GM12892 (cell line): ENCODE data around the gene TAOK1.
"Not testable (repeated sequence)": the region's sequence is repeated elsewhere in the genome, so short reads cannot be mapped to it uniquely, and the experiment has no call there.

Experiments used
- DNase-seq: peaks from one replicate; pipeline ENCODE4 v3.0.0; 2011; ENCODE audit not compliant: insufficient read length
- FAIRE-seq: peaks from 2 replicates; lab custom pipeline; 2011; peaks lifted over from hg19 to GRCh38; lab: Jason Lieb, UNC
- POLR2A ChIP-seq: IDR thresholded peaks from 2 replicates; pipeline ENCODE4 v1.6.1; 2011; ENCODE audit warnings: low read depth, low read length, control low read depth
- POLR2AphosphoS5 ChIP-seq: IDR thresholded peaks from 2 replicates; pipeline ENCODE4 v1.6.1; 2011; ENCODE audit warnings: low read depth, low read length, control low read depth
- TAF1 ChIP-seq: IDR thresholded peaks from 2 replicates; pipeline ENCODE4 v1.6.1; 2011; ENCODE audit warnings: low read depth, mild to moderate bottlenecking, control low read depth, low read length, borderline replicate concordance

TAOK1 gene

GRCh38 chr17:29514792-29515191 lies 124.6 kb downstream of the TAOK1 start:
- DNase-seq (no peak), FAIRE-seq (no peak)
- TF ChIP-seq POLR2A (no peak), POLR2AphosphoS5 (no peak), TAF1 (no peak)

GRCh38 chr17:29518359-29518758 lies 128.2 kb downstream of the TAOK1 start:
- FAIRE-seq, result no peak
- TF ChIP-seq POLR2A (no peak), POLR2AphosphoS5 (no peak), TAF1 (no peak)
- no peak for DNase-seq

DNA sequence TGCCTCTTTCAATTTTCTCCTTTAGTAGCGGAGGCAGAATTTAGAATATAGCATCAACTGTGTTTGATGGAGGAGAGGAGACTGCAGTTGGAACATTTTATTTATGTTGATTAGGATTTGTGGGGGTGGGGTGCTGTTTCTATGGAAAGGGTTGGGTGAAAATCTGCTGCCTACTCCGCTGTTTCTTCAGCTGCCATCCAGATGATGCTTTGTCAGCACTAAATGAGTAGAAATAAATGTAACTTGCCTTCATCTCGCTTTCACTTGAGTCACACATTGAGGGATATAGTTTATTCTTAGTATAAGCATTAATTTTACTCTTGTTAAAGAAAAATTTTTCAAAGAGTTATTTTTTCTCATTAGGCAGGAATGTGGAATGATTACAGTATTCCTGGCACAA lies 134.5 kb downstream of the TAOK1 start:
- TF ChIP-seq TAF1 (no peak), POLR2AphosphoS5 (no peak)
- DNase-seq (no peak), FAIRE-seq (no peak)

DNA sequence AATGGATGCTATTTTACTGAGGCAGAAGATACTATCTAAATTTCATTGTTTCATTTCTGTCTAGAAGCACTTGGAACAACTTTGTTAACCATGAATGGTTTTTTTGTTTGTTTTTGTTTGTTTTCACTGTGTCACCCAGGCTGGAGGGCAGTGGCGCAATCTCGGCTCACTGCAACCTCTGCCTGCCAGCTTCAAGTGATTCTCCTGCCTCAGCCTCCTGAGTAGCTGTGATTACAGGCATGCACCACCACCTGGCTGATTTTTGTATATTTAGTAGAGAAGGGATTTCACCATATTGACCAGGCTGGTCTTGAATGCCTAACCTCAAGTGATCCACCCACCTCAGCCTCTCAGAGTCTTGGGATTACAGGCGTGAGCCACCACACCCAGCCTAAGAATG lies 136.2 kb downstream of the TAOK1 start:
- no peak for FAIRE-seq
- no peak for DNase-seq

DNA sequence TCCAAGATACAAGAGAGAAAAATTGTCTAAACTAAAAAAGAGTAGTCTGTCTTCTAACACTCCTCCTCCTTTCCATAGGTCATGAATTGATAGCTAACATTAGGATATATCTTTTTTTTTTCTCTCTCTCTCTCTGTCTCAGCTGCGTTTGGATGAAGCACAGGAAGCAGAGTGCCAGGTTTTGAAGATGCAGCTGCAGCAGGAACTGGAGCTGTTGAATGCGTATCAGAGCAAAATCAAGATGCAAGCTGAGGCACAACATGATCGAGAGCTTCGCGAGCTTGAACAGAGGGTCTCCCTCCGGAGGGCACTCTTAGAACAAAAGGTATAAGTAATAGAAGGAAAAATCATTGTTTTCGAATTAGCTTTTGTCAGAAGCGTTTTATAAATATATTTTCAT lies 143.8 kb downstream of the TAOK1 start:
- TF ChIP-seq TAF1 (no peak), POLR2AphosphoS5 (no peak), POLR2A (no peak)
- DNase-seq (no peak), FAIRE-seq (no peak)

More for the DNA sequence above, 136.2 kb downstream of the TAOK1 start:
- TF ChIP-seq POLR2A, result no peak
- TF ChIP-seq TAF1, result no peak
- no peak for TF ChIP-seq POLR2AphosphoS5

- no peak for FAIRE-seq
- DNase-seq, result no peak
Observed at GRCh38 chr17:29544066-29544465, 153.9 kb downstream of the TAOK1 start.

GRCh38 chr17:29546085-29546484 lies 155.9 kb downstream of the TAOK1 start:
- peak; percentile 36 for FAIRE-seq
- DNase-seq, result no peak
- TF ChIP-seq POLR2AphosphoS5 (no peak), POLR2A (no peak), TAF1 (no peak)

More at GRCh38 chr17:29544066-29544465, 153.9 kb downstream of the TAOK1 start:
- TF ChIP-seq POLR2AphosphoS5, result no peak
- TF ChIP-seq POLR2A, result no peak
- no peak for TF ChIP-seq TAF1

GRCh38 chr17:29546830-29547229 lies 156.7 kb downstream of the TAOK1 start:
- TF ChIP-seq POLR2AphosphoS5, result no peak
- TF ChIP-seq POLR2A, result no peak
- no peak for TF ChIP-seq TAF1
- DNase-seq (no peak), FAIRE-seq (no peak)

DNA sequence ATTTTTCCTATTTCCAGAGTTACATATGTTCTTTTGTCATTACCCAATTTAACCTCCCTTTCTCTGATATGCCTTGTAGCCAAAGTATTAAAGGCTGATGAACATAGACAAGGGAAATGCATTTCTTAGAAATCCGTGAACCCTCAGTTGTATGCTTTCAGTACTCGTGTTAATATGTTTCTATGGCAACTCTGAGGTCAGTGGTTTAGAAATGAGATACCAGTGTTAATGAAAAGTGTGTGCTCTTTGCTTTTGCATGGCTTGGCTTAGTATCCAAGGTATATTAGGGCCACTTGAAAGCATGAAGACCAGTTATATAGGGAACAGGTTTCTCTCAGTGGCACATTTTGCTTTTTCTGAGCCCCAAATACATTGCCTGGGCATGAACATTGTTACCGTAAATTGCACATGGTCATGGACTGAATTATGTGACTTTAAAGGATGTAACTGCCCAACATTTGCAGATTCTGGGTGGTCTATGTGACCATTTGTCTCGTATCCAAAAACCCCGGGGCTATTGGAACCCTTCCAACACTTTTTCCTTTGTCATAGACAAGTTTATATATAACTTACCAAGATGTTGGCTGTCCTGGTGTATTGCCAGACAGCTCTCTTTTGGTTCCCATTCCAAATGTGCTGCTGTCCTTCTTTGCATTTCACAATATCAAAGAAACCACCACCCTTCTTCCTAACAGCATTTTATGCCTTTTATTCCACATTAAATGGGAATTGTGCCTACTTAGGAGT lies 159.2 kb downstream of the TAOK1 start:
- DNase-seq (no peak), FAIRE-seq (peak; percentile 67)
- no peak for TF ChIP-seq POLR2A
- TF ChIP-seq POLR2AphosphoS5, result no peak

DNA sequence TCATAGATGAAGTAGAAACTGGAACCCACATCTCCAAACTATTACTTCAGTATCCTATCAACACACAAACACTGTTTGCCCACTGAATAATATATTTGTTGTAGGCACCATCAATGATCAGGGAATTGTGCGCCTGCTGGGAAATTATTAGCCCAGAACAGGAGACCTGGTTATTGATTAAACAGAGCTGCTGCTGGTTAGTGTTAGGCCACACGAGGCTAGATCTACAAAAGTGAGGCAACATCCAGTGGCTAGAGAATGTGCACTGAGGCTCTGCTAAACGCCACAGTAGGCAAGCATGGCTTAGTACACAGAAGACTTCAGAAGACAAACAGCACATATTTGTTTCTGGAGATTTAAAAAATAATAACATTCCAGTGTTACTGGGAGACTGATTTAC lies 165.7 kb downstream of the TAOK1 start:
- TF ChIP-seq POLR2A (no peak), TAF1 (no peak), POLR2AphosphoS5 (no peak)
- DNase-seq, result no peak
- FAIRE-seq, result no peak

DNA sequence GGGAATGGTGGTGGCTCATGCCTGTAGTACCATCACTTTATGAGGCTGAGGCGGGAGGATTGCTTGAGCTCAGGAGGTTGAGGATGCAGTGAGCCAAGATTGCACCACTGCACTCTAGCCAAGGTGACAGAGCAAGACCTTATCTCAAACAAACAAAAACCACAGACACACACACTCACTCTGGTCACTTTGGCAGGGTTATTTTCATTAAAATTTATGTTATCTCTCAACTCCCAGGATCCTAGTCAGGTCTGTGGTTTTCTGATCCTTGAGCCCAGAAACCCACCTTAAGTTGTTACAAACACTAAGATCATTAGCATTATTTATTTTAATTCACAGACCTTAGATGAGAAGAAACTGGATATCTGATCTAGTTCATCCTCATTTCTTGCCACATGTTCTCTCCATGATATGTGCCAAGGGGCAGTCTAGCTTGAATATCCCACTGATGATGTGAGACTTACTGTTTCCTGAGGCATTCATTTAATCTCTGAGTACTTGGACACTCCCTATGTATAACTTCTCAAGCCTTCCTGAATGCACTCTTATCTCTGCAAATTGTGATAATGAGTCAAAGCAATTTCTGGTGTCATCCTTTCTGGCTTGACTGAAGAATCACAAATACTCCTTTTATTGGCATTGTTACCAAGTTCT lies 167.0 kb downstream of the TAOK1 start:
- DNase-seq, result no peak
- TF ChIP-seq TAF1, result no peak
- no peak for TF ChIP-seq POLR2AphosphoS5
- TF ChIP-seq POLR2A, result no peak

GRCh38 chr17:29557739-29558116 lies 167.6 kb downstream of the TAOK1 start:
- DNase-seq (no peak), FAIRE-seq (no peak)
- TF ChIP-seq TAF1 (no peak), POLR2AphosphoS5 (no peak), POLR2A (no peak)

More for the DNA sequence above, 167.0 kb downstream of the TAOK1 start:
- FAIRE-seq, result no peak

DNA sequence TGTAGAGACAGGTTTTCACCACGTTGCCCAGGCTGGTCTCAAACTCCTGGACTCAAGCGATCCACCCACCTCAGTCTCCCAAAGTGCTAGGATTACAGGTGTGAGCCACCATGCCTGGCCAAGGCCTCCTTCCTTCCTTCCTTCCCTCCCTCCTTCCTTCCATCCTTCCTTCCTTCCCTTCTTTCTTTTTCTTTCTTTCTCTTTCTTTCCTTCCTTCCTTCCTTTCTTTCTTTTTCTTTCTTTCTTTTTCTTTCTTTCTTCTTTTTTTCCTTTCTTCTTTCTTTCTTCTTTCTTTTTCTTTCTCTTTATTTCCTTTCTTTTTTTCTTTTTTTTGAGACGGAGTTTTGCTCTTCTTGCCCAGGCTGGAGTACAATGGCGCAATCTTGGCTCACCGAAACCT lies 168.0 kb downstream of the TAOK1 start:
- DNase-seq, FAIRE-seq: not testable (repeated sequence)

GRCh38 chr17:29559640-29560039 lies 169.5 kb downstream of the TAOK1 start:
- DNase-seq (no peak), FAIRE-seq (no peak)
- TF ChIP-seq POLR2A (no peak), POLR2AphosphoS5 (no peak), TAF1 (no peak)
